GM18505 (cell line): ENCODE measurements around the gene C20orf204.
"Not testable (repeated sequence)": the region's sequence is repeated elsewhere in the genome, so short reads cannot be mapped to it uniquely, and the experiment has no call there.

Source experiments
- ATAC-seq: cut with Tn5 transposase; IDR thresholded peaks from one replicate; pipeline ENCODE4 v1.9.1; 2021; ENCODE audit not compliant: unreplicated experiment
- POLR2A ChIP-seq: IDR thresholded peaks from 4 replicates; pipeline ENCODE4 v1.6.1; 2011; ENCODE audit warnings: borderline replicate concordance; ENCODE audit not compliant: insufficient read depth, insufficient read length; ENCODE audit errors: extremely low read depth

C20orf204 gene

GRCh38 chr20:64080013-64080812, 44.2 kb downstream of the C20orf204 start, which contains the start of gene OPRL1:
Gene OPRL1, plus strand, starts transcription at chr20:64080082. Its CDS starts 12,639 bp downstream, at chr20:64092721.
- no peak for ATAC-seq
- no peak for TF ChIP-seq POLR2A

GRCh38 chr20:64080813-64081623, 45.0 kb downstream of the C20orf204 start:
- no peak for TF ChIP-seq POLR2A
- ATAC-seq = no peak

GRCh38 chr20:64081624-64081964, 45.6 kb downstream of the C20orf204 start:
- no peak for ATAC-seq
- no peak for TF ChIP-seq POLR2A

- ATAC-seq = no peak
- no peak for TF ChIP-seq POLR2A
Observed at GRCh38 chr20:64082126-64082731, 46.2 kb downstream of the C20orf204 start.

GRCh38 chr20:64082820-64083377, 46.9 kb downstream of the C20orf204 start:
- no peak for ATAC-seq
- TF ChIP-seq POLR2A = no peak

- no peak for TF ChIP-seq POLR2A
- ATAC-seq = no peak
Observed at GRCh38 chr20:64083378-64083803, 47.4 kb downstream of the C20orf204 start.

GRCh38 chr20:64083804-64084684, 48.1 kb downstream of the C20orf204 start, which contains the start of gene LKAAEAR1:
Gene LKAAEAR1, minus strand, starts transcription at chr20:64084398. Its CDS starts 179 bp downstream, at chr20:64084219.
- TF ChIP-seq POLR2A = no peak
- no peak for ATAC-seq

- ATAC-seq = no peak
Observed at GRCh38 chr20:64084685-64085152, 48.7 kb downstream of the C20orf204 start.

GRCh38 chr20:64086801-64087200, 50.8 kb downstream of the C20orf204 start:
- TF ChIP-seq POLR2A = no peak
- ATAC-seq = no peak

More at GRCh38 chr20:64084685-64085152, 48.7 kb downstream of the C20orf204 start:
- no peak for TF ChIP-seq POLR2A

- ATAC-seq = not testable (repeated sequence)
Observed at GRCh38 chr20:64087226-64087825, 51.3 kb downstream of the C20orf204 start.

GRCh38 chr20:64088586-64088985, 52.6 kb downstream of the C20orf204 start:
- not testable (repeated sequence) for ATAC-seq
